ENCODE results near the gene KRT37. TPM values are rescaled to one million over a fixed set of nuclear protein-coding genes. Genes with fewer than 3 reads are reported as not detected.

Gene KRT37
- total RNA-seq, 1 donor from 2014 or later = not detected

GRCh38 chr17:41416479-41416878 is 7.9 kb downstream of the KRT37 start:
- Mint-ChIP-seq H3K36me3 (ENCODE audit: low read depth) (no peaks in the 10 kb centered on the region), H3K9me3 (peaks cover 2% of the 10 kb centered on the region), H3K4me1 (peaks cover 35% of the 10 kb centered on the region), H3K27ac (ENCODE audit: unreplicated experiment) (no peak overlapping the region), H3K4me3 (no peak overlapping the region), H3K27me3 (ENCODE audit: low read depth) (no peaks in the 10 kb centered on the region)
- DNase-seq (ENCODE audit: low read depth, low spot score) = no peak
- no peak for TF ChIP-seq CTCF (conservative IDR thresholded peaks at IDR 0.05)

- peaks cover 2% of the 10 kb centered on the region for H3K9me3 Mint-ChIP-seq
- H3K4me3 Mint-ChIP-seq = no peak overlapping the region
- TF ChIP-seq CTCF (conservative IDR thresholded peaks at IDR 0.05) = no peak
- H3K27me3 Mint-ChIP-seq (ENCODE audit: low read depth) = no peaks in the 10 kb centered on the region
- H3K36me3 Mint-ChIP-seq (ENCODE audit: low read depth) = no peaks in the 10 kb centered on the region
- peaks cover 37% of the 10 kb centered on the region for H3K4me1 Mint-ChIP-seq
- no peak overlapping the region for H3K27ac Mint-ChIP-seq (ENCODE audit: unreplicated experiment)
- DNase-seq (ENCODE audit: low read depth, low spot score) = no peak
These were observed 8.5 kb downstream of the KRT37 start for GRCh38 chr17:41415833-41416335.

- H3K9me3 Mint-ChIP-seq = peaks cover 2% of the 10 kb centered on the region
- no peak overlapping the region for H3K27ac Mint-ChIP-seq (ENCODE audit: unreplicated experiment)
- no peak for DNase-seq (ENCODE audit: low read depth, low spot score)
- no peaks in the 10 kb centered on the region for H3K27me3 Mint-ChIP-seq (ENCODE audit: low read depth)
- H3K4me3 Mint-ChIP-seq = no peak overlapping the region
- H3K36me3 Mint-ChIP-seq (ENCODE audit: low read depth) = no peaks in the 10 kb centered on the region
- H3K4me1 Mint-ChIP-seq = peaks cover 40% of the 10 kb centered on the region
- no peak for TF ChIP-seq CTCF (conservative IDR thresholded peaks at IDR 0.05)
These were observed 9.0 kb downstream of the KRT37 start for GRCh38 chr17:41415411-41415810.

- no peak overlapping the region for H3K27ac Mint-ChIP-seq (ENCODE audit: unreplicated experiment)
- H3K27me3 Mint-ChIP-seq (ENCODE audit: low read depth) = no peaks in the 10 kb centered on the region
- H3K36me3 Mint-ChIP-seq (ENCODE audit: low read depth) = no peaks in the 10 kb centered on the region
- peaks cover 2% of the 10 kb centered on the region for H3K9me3 Mint-ChIP-seq
- H3K4me1 Mint-ChIP-seq = peaks cover 46% of the 10 kb centered on the region
- no peak for TF ChIP-seq CTCF (conservative IDR thresholded peaks at IDR 0.05)
- DNase-seq (ENCODE audit: low read depth, low spot score) = no peak
- H3K4me3 Mint-ChIP-seq = no peak overlapping the region
These were observed 10.4 kb downstream of the KRT37 start for GRCh38 chr17:41413982-41414381.

- H3K27me3 Mint-ChIP-seq (ENCODE audit: low read depth) = no peaks in the 10 kb centered on the region
- H3K4me1 Mint-ChIP-seq = peaks cover 46% of the 10 kb centered on the region
- no peak for TF ChIP-seq CTCF (conservative IDR thresholded peaks at IDR 0.05)
- no peak overlapping the region for H3K27ac Mint-ChIP-seq (ENCODE audit: unreplicated experiment)
- no peaks in the 10 kb centered on the region for H3K36me3 Mint-ChIP-seq (ENCODE audit: low read depth)
- H3K9me3 Mint-ChIP-seq = peaks cover 2% of the 10 kb centered on the region
- no peak for DNase-seq (ENCODE audit: low read depth, low spot score)
- no peak overlapping the region for H3K4me3 Mint-ChIP-seq
These were observed 10.9 kb downstream of the KRT37 start for GRCh38 chr17:41413353-41413957.

Measured in neural crest cell (in vitro differentiated cells).